HUES6 (cell line): Measurements from ENCODE around the gene MST1.

Experiments
- H3K27ac ChIP-seq: 2 replicates; pipeline ENCODE4 v1.7.0; 2013; ENCODE audit warnings: low read depth, mild to moderate bottlenecking, low read length, inconsistent platforms
- H3K27me3 ChIP-seq: 2 replicates; pipeline ENCODE4 v1.6.1; 2013; ENCODE audit warnings: low read length; ENCODE audit not compliant: control insufficient read depth, insufficient read depth
- H3K36me3 ChIP-seq: 2 replicates; pipeline ENCODE4 v1.6.1; 2013; ENCODE audit warnings: low read length; ENCODE audit not compliant: control insufficient read depth, insufficient read depth
- H3K4me1 ChIP-seq: 2 replicates; pipeline ENCODE4 v1.6.1; 2013; ENCODE audit warnings: low read length; ENCODE audit not compliant: control insufficient read depth, insufficient read depth
- H3K4me3 ChIP-seq: 2 replicates; pipeline ENCODE4 v1.5.1; 2013; ENCODE audit warnings: low read depth, low read length
- H3K9ac ChIP-seq: one replicate; pipeline ENCODE4 v1.6.1; 2013; ENCODE audit warnings: mild to moderate bottlenecking, low read length
- H3K9me3 ChIP-seq: 2 replicates; pipeline ENCODE4 v1.6.1; 2013; ENCODE audit warnings: low read depth, low read length; ENCODE audit not compliant: control insufficient read depth, insufficient read depth

MST1 gene

GRCh38 chr3:49707113-49707480, 17.8 kb upstream of the MST1 start:
- Histone ChIP-seq H3K36me3 (peaks cover 33% of the 10 kb centered on the region), H3K4me3 (no peak overlapping the region), H3K27me3 (no peaks in the 10 kb centered on the region), H3K9me3 (no peaks in the 10 kb centered on the region), H3K4me1 (no peaks in the 10 kb centered on the region), H3K9ac (no peak overlapping the region), H3K27ac (no peak overlapping the region)

GRCh38 chr3:49706456-49707112, 17.3 kb upstream of the MST1 start:
- Histone ChIP-seq H3K27me3 (no peaks in the 10 kb centered on the region), H3K27ac (no peak overlapping the region), H3K9ac (no peak overlapping the region), H3K9me3 (no peaks in the 10 kb centered on the region), H3K4me1 (no peaks in the 10 kb centered on the region), H3K4me3 (no peak overlapping the region), H3K36me3 (peaks cover 33% of the 10 kb centered on the region)

- no peak overlapping the region for H3K9ac ChIP-seq
Observed at GRCh38 chr3:49705390-49705960, 16.2 kb upstream of the MST1 start.

GRCh38 chr3:49704629-49705028, 15.4 kb upstream of the MST1 start:
- Histone ChIP-seq H3K36me3 (peaks cover 33% of the 10 kb centered on the region), H3K9ac (no peak overlapping the region), H3K9me3 (no peaks in the 10 kb centered on the region), H3K4me1 (0 out of 2 replicates have a peak, but pooled peaks cover 2% of the 10 kb centered on the region), H3K27me3 (no peaks in the 10 kb centered on the region), H3K27ac (no peak overlapping the region), H3K4me3 (no peak overlapping the region)

More at GRCh38 chr3:49705390-49705960, 16.2 kb upstream of the MST1 start:
- Histone ChIP-seq H3K4me3 (no peak overlapping the region), H3K27ac (no peak overlapping the region), H3K27me3 (no peaks in the 10 kb centered on the region), H3K36me3 (peaks cover 33% of the 10 kb centered on the region), H3K4me1 (0 out of 2 replicates have a peak, but pooled peaks cover 2% of the 10 kb centered on the region), H3K9me3 (no peaks in the 10 kb centered on the region)

GRCh38 chr3:49703956-49704355, 14.7 kb upstream of the MST1 start:
- peaks cover 33% of the 10 kb centered on the region for H3K36me3 ChIP-seq

GRCh38 chr3:49703443-49703927, 14.2 kb upstream of the MST1 start:
- H3K27me3 ChIP-seq: no peaks in the 10 kb centered on the region
- H3K4me1 ChIP-seq: 0 out of 2 replicates have a peak, but pooled peaks cover 2% of the 10 kb centered on the region
- no peak overlapping the region for H3K4me3 ChIP-seq
- H3K9me3 ChIP-seq: no peaks in the 10 kb centered on the region
- no peak overlapping the region for H3K9ac ChIP-seq
- no peak overlapping the region for H3K27ac ChIP-seq
- H3K36me3 ChIP-seq: peaks cover 35% of the 10 kb centered on the region

More at GRCh38 chr3:49703956-49704355, 14.7 kb upstream of the MST1 start:
- Histone ChIP-seq H3K27me3 (no peaks in the 10 kb centered on the region), H3K4me3 (no peak overlapping the region), H3K4me1 (0 out of 2 replicates have a peak, but pooled peaks cover 2% of the 10 kb centered on the region), H3K9ac (no peak overlapping the region), H3K9me3 (no peaks in the 10 kb centered on the region), H3K27ac (no peak overlapping the region)

GRCh38 chr3:49702672-49703071, 13.4 kb upstream of the MST1 start:
- H3K36me3 ChIP-seq: peaks cover 42% of the 10 kb centered on the region
- no peak overlapping the region for H3K27ac ChIP-seq
- no peaks in the 10 kb centered on the region for H3K9me3 ChIP-seq

GRCh38 chr3:49701388-49702077, 12.3 kb upstream of the MST1 start:
- no peak overlapping the region for H3K27ac ChIP-seq
- 0 out of 2 replicates have a peak, but pooled peaks cover 2% of the 10 kb centered on the region for H3K4me1 ChIP-seq
- no peaks in the 10 kb centered on the region for H3K27me3 ChIP-seq
- H3K36me3 ChIP-seq: peaks cover 38% of the 10 kb centered on the region
- H3K9ac ChIP-seq: no peak overlapping the region
- H3K9me3 ChIP-seq: no peaks in the 10 kb centered on the region
- no peak overlapping the region for H3K4me3 ChIP-seq

More at GRCh38 chr3:49702672-49703071, 13.4 kb upstream of the MST1 start:
- Histone ChIP-seq H3K9ac (no peak overlapping the region), H3K4me1 (0 out of 2 replicates have a peak, but pooled peaks cover 2% of the 10 kb centered on the region), H3K27me3 (no peaks in the 10 kb centered on the region), H3K4me3 (no peak overlapping the region)

- H3K36me3 ChIP-seq: peaks cover 29% of the 10 kb centered on the region
- no peak overlapping the region for H3K9ac ChIP-seq
- no peaks in the 10 kb centered on the region for H3K27me3 ChIP-seq
- no peak overlapping the region for H3K4me3 ChIP-seq
- H3K9me3 ChIP-seq: no peaks in the 10 kb centered on the region
- no peak overlapping the region for H3K27ac ChIP-seq
- 0 out of 2 replicates have a peak, but pooled peaks cover 2% of the 10 kb centered on the region for H3K4me1 ChIP-seq
Observed at GRCh38 chr3:49700453-49701128, 11.3 kb upstream of the MST1 start.

- no peaks in the 10 kb centered on the region for H3K9me3 ChIP-seq
- H3K4me1 ChIP-seq: 0 out of 2 replicates have a peak, but pooled peaks cover 2% of the 10 kb centered on the region
- no peak overlapping the region for H3K27ac ChIP-seq
- H3K9ac ChIP-seq: no peak overlapping the region
- no peak overlapping the region for H3K4me3 ChIP-seq
- no peaks in the 10 kb centered on the region for H3K27me3 ChIP-seq
- peaks cover 24% of the 10 kb centered on the region for H3K36me3 ChIP-seq
Observed at GRCh38 chr3:49700014-49700413, 10.7 kb upstream of the MST1 start.
